GM19438 (cell line): ENCODE results near the gene MYH6.

Experiments used
- ATAC-seq: cut with Tn5 transposase; IDR thresholded peaks from one replicate; pipeline ENCODE4 v1.9.1; 2021; ENCODE audit warnings: low read depth; ENCODE audit not compliant: unreplicated experiment

MYH6 gene

GRCh38 chr14:23379366-23380196, 28.5 kb downstream of the MYH6 start:
- no peak for ATAC-seq

DNA sequence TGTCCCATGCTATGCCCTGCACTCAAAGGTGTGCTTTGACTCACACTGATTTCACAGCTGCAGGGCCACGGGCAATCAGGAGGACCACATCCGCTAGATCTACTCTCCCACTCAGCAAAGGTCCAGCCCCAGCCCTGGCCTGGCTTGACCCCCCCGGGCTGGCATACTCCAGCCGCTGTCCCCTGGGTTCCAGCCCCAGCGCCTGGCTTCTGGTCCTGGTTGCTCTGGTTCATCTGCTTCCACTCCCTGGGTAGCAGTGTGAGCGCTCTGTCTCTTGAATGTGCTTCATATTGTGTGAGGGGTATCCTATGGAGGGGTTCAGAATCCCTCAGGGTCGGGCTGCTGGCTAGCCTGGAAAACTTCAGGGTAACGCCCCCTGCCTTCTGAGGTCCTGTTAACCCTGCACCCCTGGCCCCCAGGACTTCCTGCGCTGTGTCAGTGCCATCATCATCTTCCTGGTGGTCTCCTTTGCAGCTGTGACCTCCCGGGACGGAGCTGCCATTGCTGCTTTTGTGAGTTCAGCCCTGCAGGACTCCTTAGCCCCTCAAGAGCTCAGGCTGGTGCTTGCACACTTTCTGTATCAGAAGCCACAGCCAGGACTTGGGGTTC, 29.4 kb downstream of the MYH6 start:
- no peak for ATAC-seq

DNA sequence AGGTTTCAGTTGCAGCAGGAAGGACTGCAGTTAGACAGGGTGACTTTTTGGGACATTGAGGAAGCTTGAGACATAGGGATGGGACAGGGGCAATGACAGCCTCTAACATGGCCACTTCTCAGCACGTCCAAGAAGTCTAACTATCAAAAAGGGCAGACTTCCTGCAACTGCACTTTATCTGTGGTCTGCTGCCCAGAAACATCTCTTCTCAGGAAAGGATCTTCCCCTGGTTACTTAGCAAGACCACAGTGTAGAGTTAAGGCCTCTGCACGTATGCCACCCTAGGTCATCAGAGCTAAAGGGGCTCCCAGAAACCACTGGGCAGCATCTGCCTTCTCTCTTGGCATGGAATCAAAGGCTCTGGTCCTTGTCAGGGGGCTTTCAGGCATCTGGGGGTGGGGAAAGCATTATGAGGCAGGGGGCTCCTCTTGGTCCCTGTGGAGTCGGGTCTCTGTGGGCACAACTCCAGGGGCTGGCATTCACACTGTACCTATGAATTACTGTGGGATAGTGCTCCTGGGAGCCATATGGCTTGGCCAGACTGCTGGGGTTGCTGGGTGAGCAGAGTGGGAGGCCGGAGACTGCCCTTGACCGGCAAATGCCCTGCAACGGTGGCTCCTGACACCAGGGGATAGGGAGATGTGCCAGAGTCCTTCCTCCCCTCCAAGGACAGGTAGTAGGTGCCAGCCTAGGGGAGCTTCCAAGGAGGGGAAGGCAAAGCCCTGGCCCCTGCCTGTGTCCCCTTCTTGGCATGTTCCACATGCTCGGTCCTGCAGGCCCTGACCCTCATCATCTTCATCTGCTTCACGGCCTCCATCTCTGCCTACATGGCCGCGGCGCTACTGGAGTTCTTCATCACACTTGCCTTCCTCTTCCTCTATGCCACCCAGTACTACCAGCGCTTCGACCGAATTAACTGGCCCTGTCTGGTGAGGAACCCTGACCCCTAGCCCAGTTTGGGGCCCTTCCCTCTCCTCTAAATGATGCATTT, 30.2 kb downstream of the MYH6 start:
- no peak for ATAC-seq

GRCh38 chr14:23377198-23377550, 30.9 kb downstream of the MYH6 start:
- no peak for ATAC-seq

- ATAC-seq = no peak
These were observed 31.4 kb downstream of the MYH6 start, which contains the start of gene CMTM5 for GRCh38 chr14:23376482-23377197. Gene CMTM5, plus strand, starts transcription at chr14:23377046. Its CDS starts 206 bp downstream, at chr14:23377252.

DNA sequence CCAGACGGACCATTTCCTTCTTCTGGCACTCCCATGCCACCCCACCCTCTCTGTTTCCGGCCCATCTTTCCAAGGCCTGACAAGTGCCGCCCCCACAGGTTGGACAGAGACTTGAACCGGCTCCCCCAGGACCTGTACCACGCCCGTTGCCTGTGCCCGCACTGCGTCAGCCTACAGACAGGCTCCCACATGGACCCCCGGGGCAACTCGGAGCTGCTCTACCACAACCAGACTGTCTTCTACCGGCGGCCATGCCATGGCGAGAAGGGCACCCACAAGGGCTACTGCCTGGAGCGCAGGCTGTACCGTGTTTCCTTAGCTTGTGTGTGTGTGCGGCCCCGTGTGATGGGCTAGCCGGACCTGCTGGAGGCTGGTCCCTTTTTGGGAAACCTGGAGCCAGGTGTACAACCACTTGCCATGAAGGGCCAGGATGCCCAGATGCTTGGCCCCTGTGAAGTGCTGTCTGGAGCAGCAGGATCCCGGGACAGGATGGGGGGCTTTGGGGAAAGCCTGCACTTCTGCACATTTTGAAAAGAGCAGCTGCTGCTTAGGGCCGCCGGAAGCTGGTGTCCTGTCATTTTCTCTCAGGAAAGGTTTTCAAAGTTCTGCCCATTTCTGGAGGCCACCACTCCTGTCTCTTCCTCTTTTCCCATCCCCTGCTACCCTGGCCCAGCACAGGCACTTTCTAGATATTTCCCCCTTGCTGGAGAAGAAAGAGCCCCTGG, 32.4 kb downstream of the MYH6 start:
- no peak for ATAC-seq

- ATAC-seq = no peak
These were observed 35.0 kb downstream of the MYH6 start for GRCh38 chr14:23373041-23373440.

DNA sequence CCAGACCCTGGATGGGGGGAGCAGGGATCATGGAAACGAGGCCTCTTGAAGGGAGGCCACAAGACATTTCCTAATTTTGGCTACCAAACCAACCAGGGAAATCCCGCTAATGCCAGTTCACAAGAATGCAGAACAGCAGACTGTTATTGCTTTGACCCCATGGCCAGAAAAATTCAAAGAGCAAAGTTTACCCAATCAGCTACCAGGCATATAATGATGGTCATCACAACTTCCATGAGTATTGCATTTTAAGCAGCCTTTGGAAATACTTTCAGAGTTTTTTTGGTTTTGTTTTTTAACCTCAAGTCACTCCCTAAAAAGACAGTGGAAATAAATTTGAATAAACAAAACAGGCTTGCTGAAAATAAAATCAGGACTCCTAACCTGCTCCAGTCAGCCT, 35.6 kb downstream of the MYH6 start, which contains the start of gene IL25:
IL25 (plus strand) TSS at position 301 of the 400 bp plus-strand sequence.
- ATAC-seq = no peak

DNA sequence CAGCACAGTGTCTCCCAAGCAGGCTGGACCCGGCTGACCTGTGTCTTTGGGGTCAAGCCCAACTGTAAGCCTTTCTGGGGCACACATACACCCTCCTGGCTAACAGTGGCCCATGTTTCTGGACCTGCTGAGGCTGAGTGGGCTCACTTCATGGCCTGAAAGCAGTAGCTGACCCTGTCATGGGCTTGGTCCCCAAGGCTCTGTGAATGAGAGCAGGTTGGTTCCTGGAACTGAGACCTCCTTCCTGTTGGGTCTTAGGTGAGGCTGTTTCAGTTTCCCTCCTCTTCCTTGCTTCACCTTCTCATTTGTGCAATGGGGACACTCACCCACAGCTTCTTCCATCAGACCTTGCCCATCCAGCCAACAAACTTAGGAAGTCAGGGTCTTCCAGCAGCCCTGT, 36.2 kb downstream of the MYH6 start:
- ATAC-seq = no peak

GRCh38 chr14:23370221-23370620, 37.9 kb downstream of the MYH6 start:
- ATAC-seq = no peak

GRCh38 chr14:23366426-23366921, 41.6 kb downstream of the MYH6 start:
- no peak for ATAC-seq

DNA sequence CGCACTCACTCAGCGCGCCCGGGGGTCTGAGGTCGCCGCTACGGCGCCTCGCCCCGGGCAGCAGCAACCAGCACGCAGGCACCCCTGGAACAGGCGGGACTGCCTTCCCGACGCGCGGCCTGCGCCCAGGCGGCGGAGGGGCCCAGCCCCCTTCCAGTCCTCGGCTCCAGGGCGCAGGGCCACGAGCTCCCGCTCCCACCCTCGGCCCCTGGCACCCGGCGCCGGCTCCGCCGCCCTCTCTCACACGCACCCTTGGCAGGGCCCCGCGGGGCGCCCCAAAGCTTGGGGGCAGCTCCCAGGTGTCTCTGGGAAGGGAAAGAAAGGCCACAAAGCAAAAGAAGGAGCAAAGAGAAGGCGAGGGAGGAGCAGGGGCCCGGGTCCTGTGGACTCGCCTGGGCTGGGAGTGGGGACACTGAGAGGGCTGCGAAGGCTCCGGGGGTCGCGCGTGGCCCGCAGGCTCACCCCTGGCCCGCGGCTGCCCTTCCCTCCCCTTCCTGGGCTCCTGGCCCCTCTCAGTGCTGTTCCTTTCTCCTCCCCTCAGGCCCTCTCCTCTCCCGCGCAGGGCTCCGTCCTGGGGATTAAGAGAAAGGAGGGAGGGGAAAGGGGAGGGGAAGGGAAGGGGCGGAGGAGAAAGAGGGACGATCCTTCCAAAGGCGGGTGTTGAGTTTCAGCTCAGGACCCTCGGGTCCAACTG, 42.2 kb downstream of the MYH6 start:
- no peak for ATAC-seq

- no peak for ATAC-seq
These were observed 42.9 kb downstream of the MYH6 start, which contains the start of gene EFS for GRCh38 chr14:23365036-23365731. Gene EFS, minus strand, starts transcription at chr14:23365172. Its CDS starts 147 bp downstream, at chr14:23365025.

DNA sequence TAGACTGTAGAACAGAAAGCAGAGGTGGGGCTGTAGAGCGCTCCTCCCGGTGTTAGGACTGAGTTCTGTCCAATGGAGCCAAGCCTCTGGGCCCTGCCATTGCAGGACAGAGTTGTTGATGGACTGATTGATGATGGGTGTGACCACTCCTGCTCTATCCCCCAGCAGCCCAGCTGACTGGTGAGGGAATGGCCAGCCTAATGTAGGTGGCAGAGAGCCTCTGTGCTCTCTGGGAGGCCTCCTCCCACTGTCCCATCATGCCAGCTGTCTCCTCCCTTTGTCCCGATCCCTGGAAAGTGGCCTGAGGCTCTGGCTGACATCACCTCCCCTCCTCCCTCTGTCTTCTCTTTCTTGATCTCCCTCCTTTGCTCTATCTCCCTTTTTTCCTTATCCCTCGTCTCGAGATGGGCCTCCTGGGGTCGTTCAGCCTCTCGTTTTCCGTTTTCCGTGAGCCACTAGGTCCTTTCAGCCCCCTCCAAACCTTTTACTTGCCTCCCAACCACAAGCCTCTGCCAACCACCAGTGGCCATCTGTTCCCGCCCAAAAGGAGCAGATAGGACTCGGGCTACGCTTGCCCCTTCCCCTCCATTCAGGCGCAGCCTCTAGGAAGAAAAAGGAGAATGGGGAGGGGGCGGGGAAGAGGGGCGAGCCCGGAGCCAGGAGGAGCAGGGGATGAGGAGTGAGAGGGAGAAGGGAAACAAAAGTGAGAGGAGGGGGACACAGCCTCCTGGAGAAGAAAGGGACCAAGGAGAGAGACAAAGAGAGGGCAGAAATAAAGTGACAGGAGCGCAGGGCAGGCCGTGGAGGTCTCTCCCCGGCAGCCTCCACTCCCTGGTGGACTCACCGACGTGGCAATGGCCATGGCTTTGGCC, 43.7 kb downstream of the MYH6 start:
- ATAC-seq = no peak

- no peak for ATAC-seq
These were observed 45.9 kb downstream of the MYH6 start for GRCh38 chr14:23362200-23362599.

DNA sequence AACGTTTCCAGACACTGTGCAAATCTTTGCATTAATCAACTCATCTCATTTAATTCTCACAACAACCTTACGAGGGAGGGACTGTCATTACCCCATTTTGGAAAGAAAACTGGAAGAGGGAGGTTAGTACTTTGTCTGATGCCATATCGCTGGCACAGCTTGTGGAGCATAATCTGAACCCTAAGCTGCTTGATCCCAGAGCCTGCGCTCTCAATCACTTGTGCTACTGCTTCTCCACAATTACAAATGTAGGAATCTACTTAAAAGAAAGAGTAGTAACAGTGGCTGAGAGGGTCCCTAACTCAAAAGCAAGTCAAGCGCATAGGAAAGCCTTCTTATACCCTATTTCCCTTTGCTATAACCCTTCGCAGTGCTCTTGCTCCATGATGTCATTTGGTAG, 46.3 kb downstream of the MYH6 start:
- ATAC-seq = no peak

DNA sequence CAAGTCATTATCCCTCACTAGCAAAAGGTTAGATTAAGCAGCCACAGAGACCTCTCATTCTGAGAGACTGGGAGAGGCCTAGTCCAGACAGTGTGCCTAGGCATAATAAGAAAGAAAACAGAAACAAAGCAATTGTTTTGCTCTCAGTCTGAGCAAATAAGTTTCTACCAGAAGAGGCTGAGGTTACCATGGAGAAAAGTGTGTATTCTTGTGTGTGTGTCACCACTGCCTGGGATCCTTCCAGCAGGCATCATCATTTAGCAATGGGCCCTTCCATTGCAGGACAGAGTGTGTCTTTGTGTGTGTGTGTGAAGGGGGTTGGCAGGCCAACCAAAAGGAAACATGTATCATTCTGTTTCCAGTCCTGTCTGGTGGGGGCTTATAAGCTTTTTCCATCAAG, 46.8 kb downstream of the MYH6 start:
- ATAC-seq = no peak
